Measurements from ENCODE around the gene LPAR2.
A peak's percentile ranks its signal among the peaks of the same experiment; 100 is the strongest.
"Not testable (repeated sequence)": the region's sequence is repeated elsewhere in the genome, so short reads cannot be mapped to it uniquely, and the experiment has no call there.

Gene LPAR2

GRCh38 chr19:19631346-19631745 is 3.3 kb upstream of the LPAR2 start:
- DNase-seq (ENCODE audit: low read depth in 2 of 2): no peak

GRCh38 chr19:19630426-19630825 is 2.4 kb upstream of the LPAR2 start:
- DNase-seq (ENCODE audit: low read depth in 2 of 2): no peak

GRCh38 chr19:19630062-19630414 is 2.0 kb upstream of the LPAR2 start:
- DNase-seq (ENCODE audit: low read depth in 2 of 2): no peak

DNA sequence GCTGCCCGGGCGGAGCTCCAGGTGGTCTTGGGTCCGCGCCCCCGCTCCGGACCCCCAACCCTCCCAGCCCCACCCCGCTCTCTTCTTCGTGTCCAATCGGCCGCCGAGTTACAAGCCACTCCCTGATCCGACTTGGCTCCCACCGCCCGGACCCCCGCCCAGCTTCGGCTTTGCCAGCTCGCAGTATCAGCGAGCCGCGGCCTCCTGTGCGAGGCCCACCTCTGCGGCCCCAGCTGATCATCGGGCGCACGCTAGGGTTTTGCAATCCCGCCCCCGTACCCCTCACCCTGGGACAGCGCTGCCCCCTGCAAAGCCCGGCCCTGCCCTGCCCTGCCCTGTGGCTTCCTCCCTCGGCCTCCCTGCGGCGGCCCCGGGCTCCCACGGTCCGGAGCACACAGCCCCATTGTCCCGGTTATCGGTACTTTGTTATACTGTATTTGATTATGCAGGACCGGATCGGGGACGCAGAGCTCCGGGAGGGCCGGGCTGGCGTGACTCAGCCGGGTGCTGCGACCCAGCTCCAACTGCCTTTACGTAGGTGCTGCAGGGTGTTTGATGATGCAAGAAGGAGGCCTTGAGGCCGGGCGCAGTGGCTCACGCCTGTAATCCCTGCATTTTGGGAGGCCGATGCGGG is 598 bp upstream of the LPAR2 start:
- DNase-seq (ENCODE audit: low read depth in 2 of 2): peak in 1 of 2 donors; percentile 57

GRCh38 chr19:19626516-19627472 is 1.2 kb downstream of the LPAR2 start:
- DNase-seq (ENCODE audit: low read depth in 2 of 2): no peak

GRCh38 chr19:19624032-19624570 is 3.9 kb downstream of the LPAR2 start:
- no peak for DNase-seq (ENCODE audit: low read depth in 2 of 2)

DNA sequence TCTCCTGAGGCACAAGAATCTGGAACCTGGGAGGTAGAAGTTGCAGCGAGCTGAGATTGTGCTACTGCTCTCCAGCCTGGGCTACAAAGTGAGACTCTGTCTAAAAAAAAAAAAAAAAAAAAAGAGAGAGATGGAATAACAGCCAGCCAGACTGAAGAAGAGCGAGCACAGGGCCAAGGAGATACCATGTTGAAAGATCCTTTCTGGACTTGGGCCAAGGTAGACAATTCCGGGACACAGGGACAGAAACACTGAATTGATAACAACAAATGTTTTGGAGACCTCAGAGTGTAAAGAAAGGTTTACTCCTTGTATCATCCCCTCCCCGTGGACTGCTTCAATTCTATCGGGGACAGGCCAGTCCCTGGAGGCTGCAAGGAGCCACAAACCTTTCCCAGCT is 4.6 kb downstream of the LPAR2 start:
- no peak for DNase-seq (ENCODE audit: low read depth in 2 of 2)

DNA sequence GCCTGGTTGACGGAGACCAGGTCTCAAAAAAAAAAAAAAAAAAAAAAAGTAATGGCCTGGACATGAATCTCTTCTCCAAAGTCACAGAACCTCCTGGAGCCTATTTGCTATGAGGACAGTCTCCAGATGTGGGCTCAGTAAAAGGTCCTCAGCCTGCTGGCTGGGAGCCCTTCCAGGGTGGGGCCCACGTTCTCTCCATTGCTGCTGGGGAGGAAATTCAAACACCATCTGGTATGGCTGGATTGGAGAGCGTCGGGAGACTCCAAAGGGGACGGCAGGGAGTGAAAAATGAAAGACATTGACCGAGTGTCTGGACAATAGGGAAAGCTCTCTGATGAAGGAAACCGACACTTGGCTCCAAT is 8.2 kb downstream of the LPAR2 start:
- no peak for DNase-seq (ENCODE audit: low read depth in 2 of 2)

GRCh38 chr19:19619181-19619848 is 8.7 kb downstream of the LPAR2 start:
- no peak for DNase-seq (ENCODE audit: low read depth in 2 of 2)

- peak; percentile 98 for DNase-seq (ENCODE audit: low read depth in 2 of 2)
Measured at GRCh38 chr19:19618219-19619051, 9.6 kb downstream of the LPAR2 start, which contains the start of gene PBX4. PBX4 (minus strand) TSS chr19:19618687; CDS start chr19:19618629, 58 bp downstream.

GRCh38 chr19:19615086-19615485 is 12.9 kb downstream of the LPAR2 start:
- peak in 1 of 2 donors; percentile 46 for DNase-seq (ENCODE audit: low read depth in 2 of 2)

DNA sequence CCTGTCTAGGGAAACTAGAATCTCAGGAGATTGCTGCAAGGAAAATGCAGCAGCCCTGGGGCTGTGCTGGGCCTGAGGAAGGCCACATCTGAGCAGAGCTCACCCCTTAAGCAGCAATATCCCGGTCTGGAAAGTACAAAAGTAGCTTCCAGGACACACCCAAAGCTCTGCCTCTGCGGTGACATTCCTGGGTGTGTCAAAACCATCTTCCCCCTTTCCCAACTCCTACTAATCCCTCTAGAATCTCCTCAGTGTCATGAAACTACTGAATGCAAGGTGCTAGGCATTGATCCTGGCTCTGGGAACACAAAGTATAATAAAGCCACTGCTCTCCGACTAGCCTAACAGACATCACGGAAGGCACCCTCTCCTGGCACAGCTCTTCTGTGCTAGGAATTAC is 14.5 kb downstream of the LPAR2 start:
- no peak for DNase-seq (ENCODE audit: low read depth in 2 of 2)

GRCh38 chr19:19610376-19611202 is 17.4 kb downstream of the LPAR2 start:
- DNase-seq (ENCODE audit: low read depth in 2 of 2): no peak

- DNase-seq (ENCODE audit: low read depth in 2 of 2): not testable (repeated sequence)
Measured at GRCh38 chr19:19606686-19607085, 21.3 kb downstream of the LPAR2 start.

DNA sequence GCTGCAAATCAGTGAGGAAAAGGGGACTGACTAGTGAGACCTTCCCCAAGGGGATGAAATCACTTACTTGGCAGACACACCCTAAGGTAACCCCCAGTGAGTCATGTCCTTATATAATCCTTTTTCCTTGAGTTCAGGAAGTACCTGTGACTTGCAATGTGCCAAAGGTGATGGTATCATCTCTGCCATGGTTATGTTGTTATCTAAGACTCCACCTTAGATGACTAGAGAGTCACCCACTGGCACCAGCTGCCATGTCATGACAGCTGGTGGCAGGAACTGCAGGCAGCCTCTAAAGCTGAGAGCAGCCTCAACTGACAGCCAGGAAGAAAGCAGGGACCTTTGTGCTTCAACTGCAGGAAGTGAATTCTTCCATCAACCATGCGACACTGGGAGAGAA is 22.0 kb downstream of the LPAR2 start:
- peak in 1 of 2 donors; percentile 40 for DNase-seq (ENCODE audit: low read depth in 2 of 2)

GRCh38 chr19:19602713-19603324 is 25.2 kb downstream of the LPAR2 start:
- no peak for DNase-seq (ENCODE audit: low read depth in 2 of 2)

DNA sequence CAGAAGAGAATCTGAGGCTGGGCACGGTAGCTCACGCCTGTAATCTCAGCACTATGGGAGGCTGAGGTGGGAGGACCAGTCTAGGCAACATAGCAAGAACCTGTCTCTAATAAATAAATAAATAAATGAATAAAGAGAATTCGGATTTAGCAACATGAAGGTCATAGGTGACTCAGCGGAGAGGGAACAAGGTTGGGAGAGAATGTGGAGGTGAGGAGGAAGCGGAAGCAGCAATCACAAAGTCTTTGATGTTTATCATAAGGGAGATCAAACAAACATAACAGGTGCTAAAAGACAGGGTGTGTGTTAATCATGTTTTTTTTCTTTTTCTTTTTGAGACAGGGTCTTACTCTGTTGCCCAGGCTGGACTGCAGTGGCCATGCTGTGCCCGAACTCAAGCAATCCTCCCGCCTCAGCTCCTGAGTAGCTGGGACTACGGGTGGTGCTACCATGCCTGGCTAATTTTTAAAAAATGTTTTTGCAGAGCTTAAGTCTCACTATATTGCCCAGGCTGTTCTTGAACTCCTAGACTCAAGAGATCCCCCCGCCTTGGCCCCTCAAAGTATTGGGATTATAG is 25.8 kb downstream of the LPAR2 start:
- DNase-seq (ENCODE audit: low read depth in 2 of 2): no peak

GRCh38 chr19:19600793-19601330 is 27.2 kb downstream of the LPAR2 start:
- DNase-seq (ENCODE audit: low read depth in 2 of 2): no peak

- DNase-seq (ENCODE audit: low read depth in 2 of 2): peak; percentile 46 to 55
Measured at GRCh38 chr19:19598728-19599451, 29.1 kb downstream of the LPAR2 start.
